Testis (tissue), 2 donors: ENCODE data around the gene KIF20B.

ENCODE experiments used
- CTCF ChIP-seq, 3 experiments: fragments of 450-650 bp in 2 of 3; fragments of 200-600 bp in 1 of 3; sonication (generic) in 1 of 3; IDR thresholded peaks; one replicate each; pipeline ENCODE4 v1.5.1; 2016 to 2019; ENCODE audit warnings: antibody characterized with exemption in 3 of 3, mild to moderate bottlenecking in 2 of 3, moderate library complexity in 1 of 3
- POLR2A ChIP-seq: fragments of 450-650 bp; IDR thresholded peaks from one replicate; pipeline ENCODE4 v1.6.1; 2017; ENCODE audit warnings: antibody characterized with exemption, mild to moderate bottlenecking, moderate library complexity

DNA sequence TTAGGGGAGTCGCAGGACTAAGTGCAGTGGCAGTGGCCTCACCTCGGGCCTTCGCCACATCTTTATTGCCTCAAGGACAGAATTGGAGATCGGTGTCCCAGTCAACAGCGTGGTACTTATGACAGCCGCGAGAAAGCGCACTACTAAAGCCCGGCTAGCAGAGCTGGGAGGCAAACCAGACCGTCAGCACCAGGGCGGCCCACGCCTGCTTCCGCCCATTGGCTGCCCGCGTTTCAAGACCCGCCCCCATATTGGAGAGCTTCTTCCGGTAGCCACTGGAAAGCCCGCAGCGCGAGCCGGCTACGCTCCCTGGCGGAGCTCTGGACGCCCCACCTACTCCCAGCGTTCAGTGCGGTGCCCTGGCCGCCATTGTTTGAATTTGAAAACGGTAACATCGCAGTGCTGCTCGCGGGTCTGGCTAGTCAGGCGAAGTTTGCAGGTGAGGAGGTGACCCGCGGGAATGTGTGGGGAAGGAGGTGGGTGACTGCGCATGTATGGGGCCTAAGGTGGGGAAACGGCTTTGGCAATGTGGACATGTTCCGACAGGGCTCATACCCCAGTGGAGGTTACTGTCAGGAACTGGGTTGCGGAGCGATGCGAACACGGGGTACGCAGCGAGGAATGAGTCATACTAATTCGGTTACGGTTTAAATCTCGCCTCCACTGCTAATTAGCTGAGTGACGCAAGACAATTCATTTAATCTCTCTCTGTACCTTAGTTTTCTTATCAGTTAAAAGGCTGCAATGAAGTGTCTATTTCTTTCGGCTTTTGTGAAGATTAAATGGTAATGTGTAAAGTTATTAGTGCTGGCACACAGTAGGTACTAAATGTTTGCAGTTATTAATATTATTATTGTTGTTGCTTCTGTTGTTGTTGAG is at the start of gene KIF20B:
- TF ChIP-seq POLR2A: no peak
- peak; percentile 40 to 57 (median 42) for TF ChIP-seq CTCF (IDR thresholded peaks at IDR 0.05)
